ENCODE results near the gene CUX1.

GRCh38 chr7:101845974-101846373 is 28.5 kb downstream of the CUX1 start:
- TF ChIP-seq POLR2A (IDR thresholded peaks at IDR 0.05) (no peak), EP300 (IDR thresholded peaks at IDR 0.05) (no peak), POLR2AphosphoS5 (IDR thresholded peaks at IDR 0.05) (no peak)

All from suprapubic skin (tissue), 4 donors.